ENCODE measurements around the gene MASP1.

Gene MASP1

GRCh38 chr3:187205683-187206082, 85.9 kb downstream of the MASP1 start:
- no peak for TF ChIP-seq MAX (IDR thresholded peaks at IDR 0.05)
- TF ChIP-seq TAF1 (IDR thresholded peaks at IDR 0.05; ENCODE audit: low read depth), result no peak
- no peak for TF ChIP-seq EP300 (IDR thresholded peaks at IDR 0.05; ENCODE audit: borderline replicate concordance)

DNA sequence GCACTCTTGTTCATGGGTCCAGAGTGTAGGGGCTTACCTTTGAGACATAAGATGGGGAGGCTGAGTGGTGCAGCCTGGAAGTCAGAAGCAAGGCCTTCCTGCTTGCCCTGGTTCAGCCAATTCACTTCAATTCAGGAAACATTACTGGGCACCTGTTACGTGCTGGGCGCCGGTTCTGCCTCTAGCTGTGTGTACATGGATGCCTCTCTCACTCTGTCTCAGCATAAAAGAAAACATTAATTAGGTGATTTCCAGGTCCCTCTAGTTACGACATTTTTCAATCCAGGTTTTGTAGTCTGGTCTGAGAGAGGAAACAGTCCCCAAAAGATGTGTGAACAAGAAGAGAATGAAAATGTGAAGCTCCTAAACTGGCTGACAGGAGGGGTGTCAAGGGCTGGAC, 93.0 kb downstream of the MASP1 start:
- TF ChIP-seq EP300 (IDR thresholded peaks at IDR 0.05; ENCODE audit: borderline replicate concordance), result no peak
- TF ChIP-seq ZBTB7A (IDR thresholded peaks at IDR 0.05; ENCODE audit: low read depth), result no peak
- TF ChIP-seq, protein P1, sequence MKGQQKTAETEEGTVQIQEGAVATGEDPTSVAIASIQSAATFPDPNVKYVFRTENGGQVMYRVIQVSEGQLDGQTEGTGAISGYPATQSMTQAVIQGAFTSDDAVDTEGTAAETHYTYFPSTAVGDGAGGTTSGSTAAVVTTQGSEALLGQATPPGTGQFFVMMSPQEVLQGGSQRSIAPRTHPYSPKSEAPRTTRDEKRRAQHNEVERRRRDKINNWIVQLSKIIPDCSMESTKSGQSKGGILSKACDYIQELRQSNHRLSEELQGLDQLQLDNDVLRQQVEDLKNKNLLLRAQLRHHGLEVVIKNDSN (IDR thresholded peaks at IDR 0.05), result no peak
- TF ChIP-seq CEBPB (IDR thresholded peaks at IDR 0.05), result no peak
- TF ChIP-seq NFIC (IDR thresholded peaks at IDR 0.05), result no peak
- TF ChIP-seq EGR1 (IDR thresholded peaks at IDR 0.05), result no peak
- no peak for TF ChIP-seq YY1 (IDR thresholded peaks at IDR 0.05; ENCODE audit: low read depth)
- TF ChIP-seq TCF12 (IDR thresholded peaks at IDR 0.05; ENCODE audit: low read depth), result no peak
- no peak for TF ChIP-seq TAF1 (IDR thresholded peaks at IDR 0.05; ENCODE audit: low read depth)
- TF ChIP-seq RAD21 (IDR thresholded peaks at IDR 0.05; ENCODE audit: low read depth), result no peak
- no peak for TF ChIP-seq FOXM1 (IDR thresholded peaks at IDR 0.05; ENCODE audit: borderline replicate concordance, low read depth)
- no peak for TF ChIP-seq TEAD4 (IDR thresholded peaks at IDR 0.05)
- TF ChIP-seq CREB1 (IDR thresholded peaks at IDR 0.05; ENCODE audit: low read depth), result no peak
- TF ChIP-seq MAX (IDR thresholded peaks at IDR 0.05), result no peak

- TF ChIP-seq NFIC (IDR thresholded peaks at IDR 0.05) (no peak), RAD21 (IDR thresholded peaks at IDR 0.05; ENCODE audit: low read depth) (no peak), FOXM1 (IDR thresholded peaks at IDR 0.05; ENCODE audit: borderline replicate concordance, low read depth) (no peak), CREB1 (IDR thresholded peaks at IDR 0.05; ENCODE audit: low read depth) (no peak), EP300 (IDR thresholded peaks at IDR 0.05; ENCODE audit: borderline replicate concordance) (no peak), CEBPB (IDR thresholded peaks at IDR 0.05) (no peak), TAF1 (IDR thresholded peaks at IDR 0.05; ENCODE audit: low read depth) (no peak), REST (IDR thresholded peaks at IDR 0.05; ENCODE audit: low read depth) (no peak), TCF12 (IDR thresholded peaks at IDR 0.05; ENCODE audit: low read depth) (no peak), TEAD4 (IDR thresholded peaks at IDR 0.05) (no peak), ZBTB7A (IDR thresholded peaks at IDR 0.05; ENCODE audit: low read depth) (no peak), MAX (IDR thresholded peaks at IDR 0.05) (no peak), EGR1 (IDR thresholded peaks at IDR 0.05) (no peak), YY1 (IDR thresholded peaks at IDR 0.05; ENCODE audit: low read depth) (no peak)
- TF ChIP-seq, protein P1 (IDR thresholded peaks at IDR 0.05), result no peak
These were observed 94.2 kb downstream of the MASP1 start, which contains the start of gene RTP1 for GRCh38 chr3:187197335-187197649. Gene RTP1 (plus strand): TSS chr3:187197486. CDS start chr3:187197516, 30 bp downstream.

- TF ChIP-seq CEBPB (IDR thresholded peaks at IDR 0.05), result no peak
- TF ChIP-seq RAD21 (IDR thresholded peaks at IDR 0.05; ENCODE audit: low read depth), result no peak
- no peak for TF ChIP-seq MAX (IDR thresholded peaks at IDR 0.05)
- TF ChIP-seq TAF1 (IDR thresholded peaks at IDR 0.05; ENCODE audit: low read depth), result no peak
- TF ChIP-seq FOXM1 (IDR thresholded peaks at IDR 0.05; ENCODE audit: borderline replicate concordance, low read depth), result no peak
- TF ChIP-seq NFIC (IDR thresholded peaks at IDR 0.05), result no peak
- TF ChIP-seq EGR1 (IDR thresholded peaks at IDR 0.05), result no peak
- no peak for TF ChIP-seq YY1 (IDR thresholded peaks at IDR 0.05; ENCODE audit: low read depth)
- TF ChIP-seq ZBTB7A (IDR thresholded peaks at IDR 0.05; ENCODE audit: low read depth), result no peak
- TF ChIP-seq, protein P1 (IDR thresholded peaks at IDR 0.05), result no peak
- TF ChIP-seq CREB1 (IDR thresholded peaks at IDR 0.05; ENCODE audit: low read depth), result no peak
- no peak for TF ChIP-seq REST (IDR thresholded peaks at IDR 0.05; ENCODE audit: low read depth)
- no peak for TF ChIP-seq TCF12 (IDR thresholded peaks at IDR 0.05; ENCODE audit: low read depth)
- TF ChIP-seq TEAD4 (IDR thresholded peaks at IDR 0.05), result no peak
- no peak for TF ChIP-seq EP300 (IDR thresholded peaks at IDR 0.05; ENCODE audit: borderline replicate concordance)
These were observed 94.8 kb downstream of the MASP1 start for GRCh38 chr3:187196573-187197334.
